ENCODE results near the gene IQCF6.
"Not testable (repeated sequence)": the region's sequence is repeated elsewhere in the genome, so short reads cannot be mapped to it uniquely, and the experiment has no call there.

The IQCF6 gene
- long read RNA-seq, donor 1, result 0 reads
- long read RNA-seq, donor 2, result 0 reads
- long read RNA-seq, donor 3, result 0 reads
- long read RNA-seq, donor 4, result 0 reads
- long read RNA-seq, donor 5, result 0 reads
- long read RNA-seq, donor 6, result 0 reads
- long read RNA-seq, donor 7, result 0 reads
- long read RNA-seq, donor 8, result 0 reads

GRCh38 chr3:51779137-51779536 is at the start of gene IQCF6:
IQCF6 (minus strand) TSS chr3:51779237; CDS start chr3:51779224, 13 bp downstream.
- no peak for DNase-seq

- no peak for DNase-seq
Observed at GRCh38 chr3:51828297-51828696, 49.3 kb upstream of the IQCF6 start.

GRCh38 chr3:51819709-51820406 is 40.8 kb upstream of the IQCF6 start:
- DNase-seq, result no peak

- no peak for DNase-seq
Observed at GRCh38 chr3:51819151-51819550, 40.1 kb upstream of the IQCF6 start.

- DNase-seq, result no peak
Observed at GRCh38 chr3:51817375-51817774, 38.3 kb upstream of the IQCF6 start.

- no peak for DNase-seq
Observed at GRCh38 chr3:51816723-51817122, 37.7 kb upstream of the IQCF6 start.

GRCh38 chr3:51815614-51816013 is 36.6 kb upstream of the IQCF6 start:
- no peak for DNase-seq

- no peak for DNase-seq
Observed at GRCh38 chr3:51814034-51814433, 35.0 kb upstream of the IQCF6 start.

GRCh38 chr3:51813539-51813938 is 34.5 kb upstream of the IQCF6 start:
- no peak for DNase-seq

GRCh38 chr3:51808934-51809333 is 29.9 kb upstream of the IQCF6 start:
- no peak for DNase-seq

- DNase-seq, result no peak
Observed at GRCh38 chr3:51802106-51802703, 23.2 kb upstream of the IQCF6 start.

GRCh38 chr3:51800750-51801125 is 21.7 kb upstream of the IQCF6 start:
- no peak for DNase-seq

GRCh38 chr3:51799879-51800749 is 21.1 kb upstream of the IQCF6 start:
- DNase-seq, result no peak

- no peak for DNase-seq
Observed at GRCh38 chr3:51798411-51798963, 19.4 kb upstream of the IQCF6 start.

- no peak for DNase-seq
Observed at GRCh38 chr3:51796854-51797253, 17.8 kb upstream of the IQCF6 start.

- DNase-seq, result no peak
Observed at GRCh38 chr3:51794206-51794605, 15.2 kb upstream of the IQCF6 start.

GRCh38 chr3:51792206-51792605 is 13.2 kb upstream of the IQCF6 start:
- no peak for DNase-seq

GRCh38 chr3:51789437-51789836 is 10.4 kb upstream of the IQCF6 start:
- DNase-seq, result no peak

- DNase-seq, result not testable (repeated sequence)
Observed at GRCh38 chr3:51787576-51787975, 8.5 kb upstream of the IQCF6 start.

- DNase-seq, result no peak
Observed at GRCh38 chr3:51786267-51786666, 7.2 kb upstream of the IQCF6 start.

GRCh38 chr3:51778554-51778953 is 483 bp downstream of the IQCF6 start:
- no peak for DNase-seq

GRCh38 chr3:51777985-51778384 is 1.1 kb downstream of the IQCF6 start:
- DNase-seq, result no peak
